DMS79 treated with DMSO at 0.1 percent for 48 hours (cell line): ENCODE data around the gene GALNT2.
A peak's percentile ranks its signal among the peaks of the same experiment; 100 is the strongest.

Experiments
- DNase-seq: peaks from one replicate; lab custom pipeline; 2025; lab: John Stamatoyannopoulos, UW

The GALNT2 gene

DNA sequence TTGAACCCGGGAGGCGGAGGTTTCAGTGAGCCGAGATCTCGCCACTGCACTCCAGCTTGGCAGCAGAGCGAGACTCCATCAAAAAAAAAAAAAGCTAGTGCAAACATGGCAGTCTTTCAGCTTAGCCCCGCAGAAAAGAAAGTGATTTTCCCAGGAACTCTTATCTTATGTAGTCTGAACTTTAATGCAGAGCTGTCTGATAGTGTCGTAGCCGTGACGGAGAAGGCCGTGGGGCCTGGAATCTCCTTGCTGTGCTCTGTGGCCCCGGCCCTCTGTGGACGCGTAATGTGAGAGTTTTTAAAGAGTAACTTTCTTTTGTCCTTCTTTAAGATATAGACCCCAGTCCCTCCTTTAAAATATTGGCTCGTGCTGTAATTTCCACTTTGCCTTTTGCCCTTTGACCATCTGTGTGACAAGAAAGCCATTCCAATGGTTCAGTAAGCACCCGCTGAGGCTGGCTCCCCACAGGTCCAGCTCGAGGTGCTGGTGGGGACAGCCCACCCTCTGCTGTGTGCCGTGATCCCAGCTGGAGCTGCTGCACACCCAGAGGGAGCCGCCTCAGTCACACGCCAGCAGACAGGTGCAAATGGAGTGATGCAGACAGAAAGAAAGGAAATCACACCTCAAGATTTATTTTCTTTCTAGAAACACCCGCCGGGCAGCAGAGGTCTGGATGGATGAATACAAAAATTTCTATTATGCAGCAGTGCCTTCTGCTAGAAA, 195.1 kb downstream of the GALNT2 start:
- no peak for DNase-seq

DNA sequence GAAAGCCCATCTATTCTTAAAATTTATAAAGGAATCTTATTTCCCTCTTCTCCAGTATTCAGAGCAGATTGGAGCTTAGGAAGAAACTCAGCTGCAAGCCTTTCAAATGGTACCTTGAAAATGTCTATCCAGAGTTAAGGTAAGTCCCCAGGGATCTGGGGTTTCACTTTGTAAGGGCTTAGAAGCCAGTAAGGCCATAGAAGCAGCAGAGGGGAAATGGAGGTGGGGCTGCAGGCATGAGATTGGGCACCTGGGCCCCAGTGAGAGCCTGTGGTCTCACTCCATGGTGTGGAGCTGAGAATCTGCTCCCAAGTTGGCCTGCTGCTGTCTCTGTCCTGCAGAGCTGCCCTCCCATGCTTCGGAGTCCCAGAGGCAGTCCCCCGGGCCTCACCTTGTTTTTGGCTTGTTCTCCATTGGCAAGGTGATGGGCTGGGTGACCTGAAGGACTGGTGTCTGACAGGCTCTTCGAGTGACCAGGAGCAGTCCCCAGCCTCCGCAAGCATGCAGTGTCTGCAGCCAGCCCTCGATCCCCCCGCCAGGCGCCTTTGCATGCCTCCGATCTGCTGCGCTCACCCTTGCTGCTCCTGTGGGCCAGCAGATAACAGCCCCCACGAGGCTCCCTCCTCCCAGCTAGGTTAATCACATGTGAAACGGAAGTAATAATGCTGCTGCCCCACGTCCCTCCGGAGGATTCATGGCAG, 196.0 kb downstream of the GALNT2 start:
- DNase-seq: no peak

DNA sequence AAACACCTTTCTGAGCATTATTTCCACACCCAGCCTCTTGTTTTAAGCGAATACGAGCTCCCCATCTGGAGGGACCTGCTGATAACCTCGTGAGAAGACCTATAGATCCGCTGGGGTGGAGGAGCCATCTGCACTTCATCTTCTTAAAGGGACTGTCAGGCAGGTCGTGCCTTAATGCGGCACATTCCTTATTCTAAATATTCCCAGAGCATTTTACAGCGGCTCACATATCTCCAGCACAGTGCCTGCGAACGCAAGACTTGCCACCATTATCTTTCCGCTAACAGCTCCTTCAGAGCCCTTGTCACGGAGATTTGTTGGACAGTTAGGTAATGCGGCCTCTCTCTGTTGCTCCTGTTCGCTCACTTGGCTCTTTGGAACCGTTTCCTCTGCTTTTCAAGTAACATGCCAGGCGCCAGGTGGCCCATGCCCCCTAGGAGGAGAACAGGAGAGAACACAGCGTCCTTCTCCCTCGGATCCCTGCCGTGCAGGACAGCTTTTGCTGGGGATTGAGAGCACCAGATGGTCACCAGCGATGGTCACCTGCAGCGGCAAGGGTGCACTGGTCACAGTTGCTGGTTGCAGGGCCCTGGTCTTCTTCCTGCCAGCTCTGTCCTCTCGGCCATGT, 196.6 kb downstream of the GALNT2 start:
- no peak for DNase-seq

DNA sequence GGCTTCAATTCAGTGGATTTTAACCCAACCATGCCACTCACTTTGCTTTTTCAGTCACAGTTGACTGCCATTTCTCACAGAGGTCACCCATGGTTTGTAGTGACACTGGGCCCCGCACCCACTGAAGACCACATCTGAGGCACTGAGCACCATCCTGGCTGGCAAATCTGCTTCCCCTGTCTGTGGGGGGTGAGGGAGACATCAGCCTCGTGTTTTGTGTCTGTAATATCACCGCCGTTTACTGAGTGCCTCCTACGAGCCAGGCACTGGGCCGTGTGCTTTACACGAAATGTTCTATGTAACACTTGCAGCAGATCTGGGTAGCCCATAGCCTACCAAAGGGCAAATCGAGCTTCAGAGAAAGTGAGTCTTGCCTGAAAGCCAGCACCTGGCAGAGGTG, 197.3 kb downstream of the GALNT2 start:
- DNase-seq: no peak

DNA sequence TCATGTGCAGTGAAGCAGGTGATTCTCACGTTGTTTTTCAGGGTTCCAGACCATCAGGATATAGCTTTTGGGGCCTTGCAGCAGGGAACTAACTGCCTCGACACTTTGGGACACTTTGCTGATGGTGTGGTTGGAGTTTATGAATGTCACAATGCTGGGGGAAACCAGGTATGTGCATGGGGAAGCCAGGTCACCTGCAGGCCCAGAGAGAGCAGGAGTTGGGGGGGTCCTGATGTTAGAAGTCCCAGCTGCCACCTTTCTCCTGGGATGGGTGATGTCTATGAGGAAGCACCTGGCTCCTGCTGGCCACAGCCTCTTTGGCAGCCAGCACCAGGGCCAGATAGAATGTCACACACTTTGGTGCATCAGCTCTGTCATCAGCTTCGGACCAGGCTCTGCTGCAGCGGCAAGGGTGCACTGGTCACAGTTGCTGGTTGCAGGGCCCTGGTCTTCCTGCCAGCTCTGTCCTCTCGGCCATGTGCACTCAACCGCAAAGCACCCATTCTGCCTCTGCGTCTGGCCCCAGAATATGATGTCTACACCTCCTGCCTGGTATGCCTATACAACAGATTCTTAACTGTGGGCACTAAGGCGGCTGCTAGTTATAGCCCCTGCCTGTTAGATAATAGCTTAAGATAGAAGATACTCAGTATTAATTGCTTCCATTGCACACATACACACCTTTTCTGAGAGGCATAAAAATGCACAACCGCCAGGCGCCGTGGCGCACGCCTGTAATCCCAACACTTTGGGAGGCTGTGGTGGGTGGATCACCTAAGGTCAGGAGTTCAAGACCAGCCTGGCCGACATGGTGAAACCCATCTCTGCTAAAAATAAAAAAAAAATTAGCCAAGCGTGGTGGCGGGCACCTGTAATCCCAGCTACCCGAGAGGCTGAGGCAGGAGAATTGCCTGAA, 198.4 kb downstream of the GALNT2 start:
- no peak for DNase-seq

DNA sequence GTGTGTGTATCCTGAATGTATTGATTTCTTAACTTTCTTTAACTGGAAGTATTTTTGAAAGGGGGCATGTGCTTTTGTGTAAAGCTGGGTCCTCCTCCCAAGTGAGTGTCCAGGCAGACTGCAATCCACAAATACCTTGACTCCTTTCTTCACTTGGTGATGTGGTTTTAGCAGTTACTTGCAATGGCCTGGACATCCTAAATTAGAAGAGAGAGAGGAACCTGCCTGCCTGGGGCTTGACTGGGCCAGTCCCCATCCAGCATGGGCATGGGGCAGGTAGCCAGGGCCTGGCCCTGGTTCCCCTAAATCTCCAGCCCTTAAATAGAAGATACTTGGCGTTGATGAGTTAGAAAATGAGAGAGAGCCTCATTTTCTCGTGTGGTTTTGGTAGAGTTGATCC, 199.4 kb downstream of the GALNT2 start:
- DNase-seq: no peak

DNA sequence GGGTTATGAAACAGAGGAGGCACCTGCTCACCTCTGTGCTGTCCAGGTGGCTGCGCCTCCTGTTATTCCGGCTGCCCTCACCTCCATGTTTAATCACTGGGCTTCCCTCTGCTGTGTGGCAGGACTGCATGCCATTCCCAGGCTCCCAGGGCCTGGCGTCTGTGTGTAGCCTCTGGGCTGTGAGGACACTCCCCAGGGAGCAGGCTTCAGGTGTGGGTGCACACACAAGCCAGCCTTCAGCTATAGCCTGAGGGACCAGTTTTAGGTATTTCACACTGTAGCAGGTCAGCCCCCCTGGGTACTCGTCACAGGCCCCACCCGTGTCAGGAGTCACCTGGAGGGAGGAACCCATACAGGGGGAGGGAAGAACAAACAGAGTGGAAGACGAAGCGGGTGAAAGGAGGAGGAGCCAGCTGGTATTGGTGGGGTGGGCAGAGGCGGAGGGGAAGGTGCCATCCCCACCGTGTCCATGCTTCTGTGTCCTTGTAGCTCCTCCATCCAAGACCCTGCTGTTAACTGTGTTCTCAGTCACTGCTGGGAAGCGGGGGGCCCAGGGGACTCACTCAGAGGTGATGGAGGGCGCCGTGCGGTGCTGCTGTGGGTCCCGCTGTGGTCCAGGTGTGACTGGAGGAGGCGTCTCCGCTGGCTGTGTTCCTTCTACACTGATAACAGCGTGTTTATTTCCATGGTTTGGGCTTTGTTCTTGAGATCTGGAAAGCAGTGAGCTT, 200.5 kb downstream of the GALNT2 start:
- DNase-seq: no peak

DNA sequence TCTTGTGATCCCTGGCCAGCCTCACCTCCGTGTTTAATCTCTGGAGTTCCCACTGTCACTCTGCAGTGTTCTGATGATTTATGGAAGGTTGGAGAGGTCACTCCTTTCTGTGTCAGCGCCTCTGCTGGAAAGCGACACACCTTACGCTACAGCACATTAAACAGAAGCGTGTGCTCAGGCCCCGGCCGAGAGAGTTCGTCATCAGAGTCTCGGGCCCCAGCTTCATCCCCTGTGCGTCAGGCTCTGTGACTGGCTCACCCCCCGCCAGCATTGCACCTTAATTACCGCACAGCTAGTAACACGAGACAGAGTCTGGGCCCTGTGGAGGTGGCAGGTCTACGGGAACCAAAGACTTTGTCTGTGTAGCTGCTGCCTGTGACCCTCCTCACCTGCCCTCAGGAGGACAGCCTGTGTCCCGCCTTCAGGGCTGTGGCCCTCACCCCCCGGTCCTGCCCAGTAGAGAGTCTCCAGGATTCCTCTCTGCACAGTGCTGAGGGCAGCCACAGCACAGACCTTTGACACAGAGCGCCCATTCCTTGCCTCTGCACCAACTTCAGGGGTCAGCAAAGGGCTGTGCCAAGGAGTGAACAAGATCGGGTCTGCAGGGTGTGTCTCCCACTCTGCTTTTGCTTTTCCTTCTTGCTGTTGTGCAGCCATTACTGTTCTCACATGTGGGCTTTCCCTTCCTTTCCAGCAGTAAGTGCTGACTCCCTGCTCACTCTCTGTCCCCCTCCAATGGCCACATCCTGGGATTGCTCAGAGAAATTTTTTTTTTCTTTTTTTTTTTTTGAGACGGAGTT, 201.5 kb downstream of the GALNT2 start:
- DNase-seq: peak; percentile 47

DNA sequence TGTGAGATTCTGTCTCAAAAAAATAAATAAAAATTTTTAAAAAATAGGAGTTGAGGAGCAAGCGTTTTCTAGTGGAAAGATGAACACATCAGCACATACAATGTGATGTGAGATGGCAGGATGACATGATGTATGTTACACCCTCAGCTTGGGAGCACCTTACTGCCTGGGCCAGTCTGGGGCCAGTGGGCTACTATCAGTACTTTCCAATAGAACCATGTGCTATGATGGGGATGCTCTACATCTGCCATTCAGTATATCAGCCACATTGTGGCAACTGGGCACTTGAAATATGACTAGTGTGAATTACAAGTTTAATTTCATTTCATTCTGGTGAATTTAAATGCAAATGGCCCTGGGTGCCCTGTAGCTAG, 203.1 kb downstream of the GALNT2 start:
- no peak for DNase-seq

DNA sequence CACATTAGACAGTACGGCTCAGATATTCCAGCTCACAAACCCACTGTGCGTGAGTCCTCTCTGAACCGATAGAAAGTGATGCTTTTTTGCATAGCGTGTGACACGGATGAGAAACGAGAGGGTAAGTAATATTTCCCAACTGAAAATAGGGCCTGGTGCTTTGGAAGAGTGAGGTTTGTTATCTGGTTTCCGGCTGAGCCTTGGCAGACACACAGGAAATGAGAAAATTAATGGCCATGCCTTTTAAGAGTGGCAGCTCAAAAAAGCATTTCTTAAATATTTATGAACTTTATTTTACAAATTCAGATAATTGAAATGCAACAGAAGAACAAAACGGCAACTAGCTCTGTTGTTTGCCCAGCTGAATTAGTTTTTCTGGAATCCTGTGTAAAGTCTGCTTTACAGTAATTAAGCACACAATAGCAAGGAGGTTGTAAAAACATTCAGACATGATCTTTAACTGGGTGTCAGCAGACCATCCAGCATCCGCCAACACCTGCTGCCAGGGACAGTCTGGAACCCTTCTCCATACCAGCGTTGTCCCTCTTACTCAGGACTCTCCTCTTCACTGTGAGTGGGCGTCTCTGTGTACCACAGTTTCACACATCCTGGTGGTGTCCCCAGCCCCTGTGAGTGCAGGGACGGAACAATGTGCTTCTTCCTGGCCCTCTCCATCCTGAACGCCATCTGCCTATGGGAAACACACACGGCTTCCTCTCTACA, 203.7 kb downstream of the GALNT2 start:
- no peak for DNase-seq

DNA sequence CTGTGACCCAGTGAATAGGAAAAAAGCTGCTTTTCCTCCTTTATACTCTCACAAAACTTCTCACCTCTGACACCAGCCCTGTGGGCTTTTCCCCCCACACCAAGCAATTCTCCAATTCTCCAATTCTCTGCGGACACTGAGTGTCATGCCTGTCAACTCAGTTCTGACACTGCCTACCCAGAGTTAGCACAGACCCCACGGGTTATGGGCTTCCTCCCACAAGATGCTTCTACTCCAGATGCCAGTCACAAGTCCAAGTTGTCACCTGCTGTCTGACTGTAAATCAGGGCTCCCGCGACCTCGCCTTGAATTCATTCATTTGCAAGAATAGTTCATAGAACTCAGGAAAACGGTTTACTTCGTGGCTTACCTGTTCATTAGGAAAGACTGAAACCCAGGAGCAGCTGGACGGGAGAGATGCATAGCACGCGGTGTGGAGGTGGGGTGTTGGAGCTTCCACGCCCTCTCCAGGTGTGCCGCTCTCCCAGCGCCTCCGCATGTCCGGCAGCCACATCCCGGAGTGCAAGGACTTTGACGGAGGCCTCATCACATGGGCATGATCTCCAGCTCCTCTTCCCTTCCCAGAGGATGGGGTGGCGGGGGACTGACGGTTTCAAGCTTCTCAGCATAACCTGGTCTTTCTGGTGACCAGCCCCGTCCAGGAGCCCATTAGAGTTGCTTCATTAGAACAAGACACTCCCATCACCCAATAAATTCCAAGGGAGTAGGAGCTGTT, 204.4 kb downstream of the GALNT2 start:
- DNase-seq: no peak

DNA sequence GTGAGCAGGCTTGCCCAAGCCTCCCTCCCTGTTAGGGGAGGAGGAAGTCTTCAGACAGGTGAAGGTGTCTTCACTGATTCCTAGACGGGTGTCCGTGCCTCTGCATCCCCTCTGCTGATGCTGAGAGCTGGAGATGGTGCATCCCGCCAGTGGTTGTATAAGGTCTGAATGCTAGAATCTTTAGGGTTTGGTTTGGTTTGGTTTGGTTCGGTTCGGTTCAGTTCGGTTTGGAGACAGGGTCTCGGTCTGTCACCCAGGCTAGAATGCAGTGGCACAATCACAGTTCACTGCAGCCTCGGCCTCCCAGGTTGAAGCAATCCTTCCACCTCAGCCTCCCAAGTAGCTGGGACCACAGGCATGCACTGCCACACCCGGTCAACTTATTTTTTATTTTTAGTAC, 205.5 kb downstream of the GALNT2 start:
- no peak for DNase-seq

DNA sequence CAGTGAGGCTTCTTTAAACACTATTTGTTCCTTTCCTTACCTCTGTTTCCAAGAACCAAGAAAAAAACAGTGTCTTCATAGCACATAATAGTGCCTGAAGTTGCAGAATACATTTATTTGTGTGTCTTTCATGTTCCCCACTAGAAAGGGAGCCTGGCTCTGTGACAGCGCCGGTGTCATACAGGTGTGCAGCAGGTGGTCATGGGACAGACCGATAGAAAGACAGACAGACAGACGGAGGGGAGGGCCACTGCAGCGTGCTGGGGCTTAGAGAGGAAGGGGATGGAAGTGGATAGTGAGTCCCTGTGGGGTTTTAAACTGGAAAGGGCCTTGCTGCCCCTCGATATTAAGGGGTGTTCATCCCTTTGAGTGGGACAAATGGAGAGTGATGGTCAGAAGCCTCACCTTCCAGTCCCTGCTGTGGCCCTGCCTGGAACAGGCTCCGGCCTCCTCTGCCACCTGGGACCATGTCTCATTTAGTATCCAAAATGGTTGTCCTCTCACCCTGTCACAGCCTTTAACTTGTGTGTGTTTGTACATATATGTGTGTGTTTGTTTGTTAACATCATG, 206.2 kb downstream of the GALNT2 start:
- no peak for DNase-seq

DNA sequence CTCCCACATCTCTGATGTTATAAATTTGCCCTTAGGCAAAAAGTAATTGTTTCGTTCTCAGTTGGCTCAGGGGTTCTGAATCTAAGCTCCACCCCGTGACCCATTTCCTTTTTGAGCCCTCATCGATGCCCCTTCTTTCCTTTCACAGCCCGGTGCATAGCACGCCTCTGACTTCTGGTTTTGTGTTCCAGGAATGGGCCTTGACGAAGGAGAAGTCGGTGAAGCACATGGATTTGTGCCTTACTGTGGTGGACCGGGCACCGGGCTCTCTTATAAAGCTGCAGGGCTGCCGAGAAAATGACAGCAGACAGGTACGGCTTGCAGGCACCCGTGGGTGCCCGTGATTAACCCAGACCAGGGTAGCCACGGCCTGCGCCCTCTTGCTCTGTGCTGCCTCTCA, 207.2 kb downstream of the GALNT2 start:
- no peak for DNase-seq

DNA sequence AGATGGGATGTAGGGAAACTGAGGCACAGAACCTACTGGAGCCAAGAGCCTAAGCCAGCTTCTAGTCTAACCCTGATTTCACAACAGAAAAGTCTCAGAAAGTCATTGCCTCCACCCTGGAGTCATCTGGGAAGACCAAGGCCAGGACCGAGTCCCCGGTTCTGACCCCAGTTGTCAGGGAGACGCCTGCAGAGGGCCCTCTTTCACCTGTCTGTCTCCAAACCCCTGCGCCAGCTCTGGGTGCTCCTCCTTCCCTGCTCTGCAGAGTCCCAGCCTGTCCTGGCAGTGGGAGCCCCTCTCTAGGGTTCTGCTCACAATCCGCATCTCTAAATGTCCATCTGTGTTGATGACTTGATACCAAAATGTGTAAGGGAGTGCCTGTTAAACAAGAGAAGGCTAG, 209.4 kb downstream of the GALNT2 start:
- no peak for DNase-seq

DNA sequence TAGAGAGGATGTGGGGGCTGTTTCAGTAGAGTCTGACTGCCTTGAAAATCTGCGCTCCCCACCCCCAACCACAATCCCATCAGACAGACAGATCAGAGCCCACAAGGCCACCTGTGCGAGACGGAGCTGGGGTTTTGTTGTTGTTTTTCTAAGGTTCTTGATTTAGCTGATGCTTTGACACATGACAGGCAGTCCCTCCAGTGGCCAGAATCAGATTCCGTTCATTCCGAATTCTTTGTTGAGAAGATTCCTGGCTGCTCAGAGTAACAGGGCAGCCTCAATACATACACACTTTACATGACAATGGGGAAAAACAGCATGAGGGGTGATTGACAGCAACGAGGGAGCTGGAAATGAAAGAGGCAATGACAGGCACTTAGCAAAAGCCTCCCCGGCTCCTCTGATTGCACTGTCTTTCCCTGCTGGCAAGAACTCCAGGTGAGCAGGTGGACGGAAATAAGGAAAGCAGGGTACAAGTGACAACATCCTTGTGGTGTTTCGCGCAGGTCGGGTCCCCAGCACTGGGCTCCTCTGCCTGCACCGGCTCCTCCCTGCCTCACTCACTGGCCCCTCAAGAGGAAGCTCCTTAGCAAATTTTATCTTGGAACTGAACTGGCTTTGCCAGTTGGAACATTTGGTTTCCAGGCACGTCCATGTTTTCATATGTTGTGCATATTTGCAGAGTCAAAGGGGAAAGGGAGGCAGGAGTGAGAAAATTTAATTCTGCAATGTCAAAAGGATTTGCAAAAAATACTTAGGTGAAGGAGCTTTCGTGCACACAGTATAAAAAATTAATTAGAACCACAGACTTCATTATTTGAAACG, 210.4 kb downstream of the GALNT2 start:
- DNase-seq: no peak

DNA sequence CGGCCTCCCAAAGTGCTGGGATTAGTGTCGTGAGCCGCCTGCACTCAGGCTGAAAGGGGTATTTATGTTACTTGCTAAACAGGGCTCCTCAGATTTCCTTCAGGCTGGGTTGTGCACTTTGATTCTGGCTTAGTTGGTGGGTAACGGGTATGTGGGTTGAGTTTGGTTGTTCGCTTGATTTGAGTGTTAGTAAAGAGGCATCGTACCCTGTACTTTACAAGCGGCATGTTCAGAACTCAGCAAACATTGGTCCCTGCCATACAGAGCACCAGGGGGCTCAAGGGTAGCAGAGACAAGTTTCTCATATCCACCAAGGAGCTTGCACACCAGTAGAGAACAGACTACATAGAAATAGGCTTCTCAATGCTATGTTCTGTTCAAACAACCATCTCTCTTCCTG, 211.3 kb downstream of the GALNT2 start:
- no peak for DNase-seq

DNA sequence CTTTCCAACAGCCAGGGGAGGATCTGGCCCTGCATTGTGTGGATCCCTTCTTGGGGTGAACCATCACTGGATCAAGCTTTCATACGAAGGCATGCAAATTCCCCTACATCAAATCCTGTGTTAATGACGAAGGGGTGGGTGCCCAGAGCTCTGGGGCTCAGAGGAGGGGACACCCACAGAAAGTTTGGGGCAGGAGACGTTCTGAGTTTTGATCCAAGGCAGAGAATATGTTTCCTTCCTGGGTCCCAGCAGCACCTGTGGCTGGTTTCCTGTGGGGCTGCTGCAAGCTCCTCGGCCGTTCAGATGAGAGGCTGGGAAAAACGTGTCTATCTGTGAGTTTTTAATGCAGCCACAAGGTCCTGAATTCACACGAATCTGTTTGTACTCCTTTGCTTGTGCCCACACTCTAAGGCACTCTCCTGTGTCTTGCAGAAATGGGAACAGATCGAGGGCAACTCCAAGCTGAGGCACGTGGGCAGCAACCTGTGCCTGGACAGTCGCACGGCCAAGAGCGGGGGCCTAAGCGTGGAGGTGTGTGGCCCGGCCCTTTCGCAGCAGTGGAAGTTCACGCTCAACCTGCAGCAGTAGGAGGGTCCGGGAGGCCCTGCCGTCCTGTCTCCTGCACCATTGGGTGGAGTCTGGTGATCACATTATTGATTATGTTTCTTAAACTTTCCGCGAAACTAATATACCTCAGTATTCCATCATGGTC, 212.0 kb downstream of the GALNT2 start:
- DNase-seq: no peak
